Measurements from ENCODE around the gene TYW3. TPM values are rescaled to one million over a fixed set of nuclear protein-coding genes. Genes with fewer than 3 reads are reported as not detected.

Gene TYW3
- total and polyA plus RNA-seq, 2 of the 4 experiments (the other 2 are of a cell fraction), result 9.3 to 16.5 TPM

DNA sequence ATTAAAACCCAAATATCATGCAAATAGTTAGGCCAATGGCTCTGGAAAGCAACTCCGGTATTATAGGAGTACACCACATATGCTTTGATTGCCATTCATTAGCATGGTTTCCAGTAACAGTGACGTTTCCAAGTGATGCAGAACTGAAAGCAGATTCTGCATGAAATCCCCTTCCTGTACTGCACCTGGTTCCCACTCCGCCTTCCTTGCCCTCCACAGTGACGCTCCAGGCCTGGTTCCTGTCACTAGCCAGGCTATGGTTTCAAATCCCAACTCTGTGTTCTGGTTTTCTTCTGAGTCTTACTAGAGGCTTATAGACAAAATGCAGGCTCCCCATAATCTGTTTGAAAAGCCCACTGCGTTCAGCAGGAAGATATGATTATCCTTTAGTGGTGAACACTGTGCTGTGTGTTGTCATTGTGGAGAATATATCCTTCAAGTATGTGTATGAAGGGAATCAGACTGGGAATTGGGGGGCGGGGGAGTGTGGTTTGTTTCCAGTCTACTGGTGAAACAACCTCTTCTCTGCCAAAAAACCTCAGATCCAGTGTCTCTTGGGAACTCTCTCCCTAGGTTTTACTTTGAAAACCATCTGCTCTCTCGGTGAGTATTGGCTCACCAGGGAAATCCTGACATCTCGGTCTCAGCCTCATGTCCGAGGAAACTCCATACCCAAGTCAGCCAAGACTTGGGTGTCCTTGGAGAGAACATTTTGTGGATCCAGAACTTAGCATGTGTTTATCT lies 78.7 kb downstream of the TYW3 start:
- H4K20me1 ChIP-seq (ENCODE audit: insufficient read depth, low read length), result no peaks in the 10 kb centered on the region
- no peak for DNase-seq
- H2BK5ac ChIP-seq (ENCODE audit: low read depth, low read length, poor library complexity, severe bottlenecking), result no peak overlapping the region
- H3K9me1 ChIP-seq (ENCODE audit: insufficient read depth, low read length), result no peaks in the 10 kb centered on the region
- intact Hi-C loops (cut with micrococcal nuclease) (no loop called here), dilution Hi-C loops (cut with HindIII; ENCODE audit: low sequenced_read_pairs, unreplicated experiment) (no loop called here), in situ Hi-C loops (cut with MboI; ENCODE audit: low sequenced_read_pairs) (no loop called here)
- no peak overlapping the region for H2AK5ac ChIP-seq (ENCODE audit: low read depth, low read length)
- H3K4ac ChIP-seq (ENCODE audit: low read depth, low read length), result no peak overlapping the region
- no peak for ATAC-seq (ENCODE audit: low read depth)
- no peak overlapping the region for H2BK15ac ChIP-seq (ENCODE audit: low read depth, low read length)
- H3K36me3 ChIP-seq (ENCODE audit: control insufficient read depth, insufficient read depth, low read length), result no peaks in the 10 kb centered on the region
- H3K27me3 ChIP-seq (ENCODE audit: control insufficient read depth, insufficient read depth, low read length), result no peaks in the 10 kb centered on the region
- H2BK120ac ChIP-seq (ENCODE audit: low read depth, low read length), result no peak overlapping the region
- no peak overlapping the region for H3K4me3 ChIP-seq (ENCODE audit: insufficient read depth, low read depth, low read length)
- no peak overlapping the region for H4K5ac ChIP-seq (ENCODE audit: low read depth, low read length)
- BruUV-seq (replicated peaks), result no TSS peak
- POLR2A ChIA-PET (ENCODE audit: unreplicated experiment), result no interaction called here
- no peak overlapping the region for H3K27ac ChIP-seq (ENCODE audit: insufficient read depth, low read length)
- H3K9me3 ChIP-seq (ENCODE audit: control insufficient read depth, insufficient read depth, low read length), result no peaks in the 10 kb centered on the region
- CTCF ChIA-PET, result no interaction called here
- H3K4me1 ChIP-seq (ENCODE audit: control insufficient read depth, insufficient read depth, low read length), result no peaks in the 10 kb centered on the region
- no peaks in the 10 kb centered on the region for H3K79me1 ChIP-seq (ENCODE audit: low read depth in 1 of 2, low read length in 2 of 2)
- no peak overlapping the region for H3K56ac ChIP-seq (ENCODE audit: extremely low read depth, insufficient read depth, low read length)
- no peak overlapping the region for H3K23ac ChIP-seq (ENCODE audit: low read depth, low read length)
- H3K18ac ChIP-seq (ENCODE audit: low read depth, low read length), result no peak overlapping the region
- H4K8ac ChIP-seq (ENCODE audit: low read depth in 2 of 2, low read length in 2 of 2), result no peak overlapping the region
- WGBS, 2 experiments (ENCODE audit: extremely low coverage in 2 of 2, insufficient read length in 1 of 2), result 100% methylated on average over 1 of the region's 9 CpGs; no CpG with 5 or more reads in 1 of the 2 experiments
- TF ChIP-seq BHLHE40 (IDR thresholded peaks at IDR 0.05; ENCODE audit: low read depth, low read length) (no peak), CEBPB (IDR thresholded peaks at IDR 0.05; ENCODE audit: low read depth, low read length) (no peak), RAD21 (IDR thresholded peaks at IDR 0.05; ENCODE audit: low read length) (no peak), RCOR1 (IDR thresholded peaks at IDR 0.05; ENCODE audit: insufficient replicate concordance, low read length) (no peak), NFE2L2 (IDR thresholded peaks at IDR 0.05; ENCODE audit: low read depth, low read length) (no peak), MXI1 (IDR thresholded peaks at IDR 0.05; ENCODE audit: borderline replicate concordance, low read depth, low read length) (no peak), CHD1 (IDR thresholded peaks at IDR 0.05; ENCODE audit: low read depth, low read length) (no peak), FOS (IDR thresholded peaks at IDR 0.05; ENCODE audit: low read depth, low read length) (no peak)
- TF ChIP-seq, protein P1, sequence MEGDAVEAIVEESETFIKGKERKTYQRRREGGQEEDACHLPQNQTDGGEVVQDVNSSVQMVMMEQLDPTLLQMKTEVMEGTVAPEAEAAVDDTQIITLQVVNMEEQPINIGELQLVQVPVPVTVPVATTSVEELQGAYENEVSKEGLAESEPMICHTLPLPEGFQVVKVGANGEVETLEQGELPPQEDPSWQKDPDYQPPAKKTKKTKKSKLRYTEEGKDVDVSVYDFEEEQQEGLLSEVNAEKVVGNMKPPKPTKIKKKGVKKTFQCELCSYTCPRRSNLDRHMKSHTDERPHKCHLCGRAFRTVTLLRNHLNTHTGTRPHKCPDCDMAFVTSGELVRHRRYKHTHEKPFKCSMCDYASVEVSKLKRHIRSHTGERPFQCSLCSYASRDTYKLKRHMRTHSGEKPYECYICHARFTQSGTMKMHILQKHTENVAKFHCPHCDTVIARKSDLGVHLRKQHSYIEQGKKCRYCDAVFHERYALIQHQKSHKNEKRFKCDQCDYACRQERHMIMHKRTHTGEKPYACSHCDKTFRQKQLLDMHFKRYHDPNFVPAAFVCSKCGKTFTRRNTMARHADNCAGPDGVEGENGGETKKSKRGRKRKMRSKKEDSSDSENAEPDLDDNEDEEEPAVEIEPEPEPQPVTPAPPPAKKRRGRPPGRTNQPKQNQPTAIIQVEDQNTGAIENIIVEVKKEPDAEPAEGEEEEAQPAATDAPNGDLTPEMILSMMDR (conservative IDR thresholded peaks at IDR 0.05; ENCODE audit: low read depth, low read length), result no peak
- TF ChIP-seq, protein P2, sequence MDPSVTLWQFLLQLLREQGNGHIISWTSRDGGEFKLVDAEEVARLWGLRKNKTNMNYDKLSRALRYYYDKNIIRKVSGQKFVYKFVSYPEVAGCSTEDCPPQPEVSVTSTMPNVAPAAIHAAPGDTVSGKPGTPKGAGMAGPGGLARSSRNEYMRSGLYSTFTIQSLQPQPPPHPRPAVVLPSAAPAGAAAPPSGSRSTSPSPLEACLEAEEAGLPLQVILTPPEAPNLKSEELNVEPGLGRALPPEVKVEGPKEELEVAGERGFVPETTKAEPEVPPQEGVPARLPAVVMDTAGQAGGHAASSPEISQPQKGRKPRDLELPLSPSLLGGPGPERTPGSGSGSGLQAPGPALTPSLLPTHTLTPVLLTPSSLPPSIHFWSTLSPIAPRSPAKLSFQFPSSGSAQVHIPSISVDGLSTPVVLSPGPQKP (IDR thresholded peaks at IDR 0.05; ENCODE audit: borderline replicate concordance, low read depth, low read length), result no peak
- TF ChIP-seq, protein P3, sequence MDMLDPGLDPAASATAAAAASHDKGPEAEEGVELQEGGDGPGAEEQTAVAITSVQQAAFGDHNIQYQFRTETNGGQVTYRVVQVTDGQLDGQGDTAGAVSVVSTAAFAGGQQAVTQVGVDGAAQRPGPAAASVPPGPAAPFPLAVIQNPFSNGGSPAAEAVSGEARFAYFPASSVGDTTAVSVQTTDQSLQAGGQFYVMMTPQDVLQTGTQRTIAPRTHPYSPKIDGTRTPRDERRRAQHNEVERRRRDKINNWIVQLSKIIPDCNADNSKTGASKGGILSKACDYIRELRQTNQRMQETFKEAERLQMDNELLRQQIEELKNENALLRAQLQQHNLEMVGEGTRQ (IDR thresholded peaks at IDR 0.05; ENCODE audit: low read depth, low read length), result no peak
- H2AFZ ChIP-seq (replicated peaks; ENCODE audit: low read length, poor library complexity), result no peak overlapping the region
- H3K4me2 ChIP-seq (ENCODE audit: low read depth, low read length), result no peak overlapping the region
- no peak overlapping the region for H4K91ac ChIP-seq (ENCODE audit: insufficient read depth, low read depth, low read length)
- no peak overlapping the region for H3K14ac ChIP-seq (replicated peaks; ENCODE audit: low read depth, low read length)
- H2BK20ac ChIP-seq (ENCODE audit: low read depth, low read length), result no peak overlapping the region
- H3K9ac ChIP-seq (ENCODE audit: low read depth, low read length), result no peak overlapping the region
- H2AK9ac ChIP-seq (replicated peaks; ENCODE audit: low read depth, low read length, poor library complexity), result no peak overlapping the region

Data from IMR-90 (cell line).